Type B pancreatic cell (in vitro differentiated cells): ENCODE data around the gene TMOD2. TPM values are rescaled to one million over a fixed set of nuclear protein-coding genes. Genes with fewer than 3 reads are reported as not detected.

Experiments
- DNase-seq: peaks from one replicate; pipeline ENCODE4 v3.0.0; 2021; ENCODE audit warnings: mixed read lengths; ENCODE audit not compliant: unreplicated experiment; ENCODE audit errors: extremely low spot score
- H3K27ac Mint-ChIP-seq: 2 replicates; pipeline ENCODE4 v1.8.0; 2021; ENCODE audit warnings: mild to moderate bottlenecking, mixed read lengths
- H3K27me3 Mint-ChIP-seq: 2 replicates; pipeline ENCODE4 v1.8.0; 2021; ENCODE audit warnings: mixed read lengths
- H3K36me3 Mint-ChIP-seq: 2 replicates; pipeline ENCODE4 v1.8.0; 2021; ENCODE audit warnings: mixed read lengths
- H3K4me1 Mint-ChIP-seq: one replicate; pipeline ENCODE4 v1.8.0; 2021; ENCODE audit warnings: mixed read lengths; ENCODE audit not compliant: unreplicated experiment
- H3K4me3 Mint-ChIP-seq: 2 replicates; pipeline ENCODE4 v1.8.0; 2021; ENCODE audit warnings: mild to moderate bottlenecking, mixed read lengths
- H3K9me3 Mint-ChIP-seq: 2 replicates; pipeline ENCODE4 v1.8.0; 2021; ENCODE audit warnings: mixed read lengths
- CTCF ChIP-seq: fragments of 200-600 bp; sonication (generic); conservative IDR thresholded peaks from 2 replicates; pipeline ENCODE4 v1.5.0; 2021; ENCODE audit warnings: antibody characterized with exemption, mild to moderate bottlenecking
- total RNA-seq: library from RNA; stranded (reverse); gene quantifications from 2 replicates; pipeline ENCODE4 v1.2.1, GENCODE V29; 2021; ENCODE audit warnings: low replicate concordance

TMOD2 gene
- total RNA-seq, 1 donor from 2014 or later: 8.3 TPM

- TF ChIP-seq CTCF: no peak
- H3K36me3 Mint-ChIP-seq: peaks cover 4% of the 10 kb centered on the region
- H3K4me1 Mint-ChIP-seq: peaks cover 16% of the 10 kb centered on the region
- peak overlapping the region; percentile 93 for H3K4me3 Mint-ChIP-seq
- no peak for DNase-seq
- no peaks in the 10 kb centered on the region for H3K27me3 Mint-ChIP-seq
- no peaks in the 10 kb centered on the region for H3K9me3 Mint-ChIP-seq
- H3K27ac Mint-ChIP-seq: peak overlapping the region; percentile 98
Observed at GRCh38 chr15:51828621-51829375, 77.4 kb downstream of the TMOD2 start.

- no peaks in the 10 kb centered on the region for H3K9me3 Mint-ChIP-seq
- H3K27ac Mint-ChIP-seq: peak within 1 kb of the TSS; percentile 98
- H3K27me3 Mint-ChIP-seq: no peaks in the 10 kb centered on the region
- H3K4me1 Mint-ChIP-seq: peaks cover 12% of the 10 kb centered on the region
- TF ChIP-seq CTCF: peak; percentile 26
- peaks cover 4% of the 10 kb centered on the region for H3K36me3 Mint-ChIP-seq
- H3K4me3 Mint-ChIP-seq: peak within 1 kb of the TSS; percentile 98
- DNase-seq: peak; percentile 95
Observed at GRCh38 chr15:51829376-51830275, 78.2 kb downstream of the TMOD2 start, which contains the start of gene TMOD3. TMOD3 (plus strand) TSS chr15:51829653; CDS start chr15:51862885, 33,232 bp downstream.

GRCh38 chr15:51830276-51830806 lies 78.9 kb downstream of the TMOD2 start:
- Mint-ChIP-seq H3K36me3 (peaks cover 4% of the 10 kb centered on the region), H3K4me1 (peaks cover 19% of the 10 kb centered on the region), H3K27me3 (no peaks in the 10 kb centered on the region), H3K27ac (peak overlapping the region; percentile 95), H3K9me3 (no peaks in the 10 kb centered on the region), H3K4me3 (peak overlapping the region; percentile 98)
- no peak for TF ChIP-seq CTCF
- no peak for DNase-seq

GRCh38 chr15:51833772-51834171 lies 82.4 kb downstream of the TMOD2 start:
- H3K36me3 Mint-ChIP-seq: peaks cover 11% of the 10 kb centered on the region
- H3K27me3 Mint-ChIP-seq: no peaks in the 10 kb centered on the region
- peak overlapping the region; percentile 59 for H3K4me3 Mint-ChIP-seq
- TF ChIP-seq CTCF: no peak
- no peak overlapping the region for H3K27ac Mint-ChIP-seq
- no peaks in the 10 kb centered on the region for H3K9me3 Mint-ChIP-seq
- DNase-seq: no peak
- H3K4me1 Mint-ChIP-seq: peaks cover 43% of the 10 kb centered on the region

- Mint-ChIP-seq H3K36me3 (peaks cover 11% of the 10 kb centered on the region), H3K4me1 (peaks cover 33% of the 10 kb centered on the region), H3K9me3 (no peaks in the 10 kb centered on the region), H3K4me3 (peak overlapping the region; percentile 65), H3K27me3 (no peaks in the 10 kb centered on the region), H3K27ac (peak overlapping the region; percentile 73)
- no peak for DNase-seq
- no peak for TF ChIP-seq CTCF
Observed at GRCh38 chr15:51837792-51838251, 86.4 kb downstream of the TMOD2 start.
